CD4-positive, alpha-beta T cell treated with Interleukin-1 beta for 1 hour (primary cell): ENCODE results near the gene NIPBL.
A peak's percentile ranks its signal among the peaks of the same experiment; 100 is the strongest.
"Not testable (repeated sequence)": the region's sequence is repeated elsewhere in the genome, so short reads cannot be mapped to it uniquely, and the experiment has no call there.

ENCODE experiments used
- DNase-seq, 2 donors: peaks; one replicate each; pipeline ENCODE4 v3.0.0-alpha.2; 2020 to 2022

NIPBL gene

GRCh38 chr5:36950586-36951457 lies 74.3 kb downstream of the NIPBL start:
- no peak for DNase-seq

DNA sequence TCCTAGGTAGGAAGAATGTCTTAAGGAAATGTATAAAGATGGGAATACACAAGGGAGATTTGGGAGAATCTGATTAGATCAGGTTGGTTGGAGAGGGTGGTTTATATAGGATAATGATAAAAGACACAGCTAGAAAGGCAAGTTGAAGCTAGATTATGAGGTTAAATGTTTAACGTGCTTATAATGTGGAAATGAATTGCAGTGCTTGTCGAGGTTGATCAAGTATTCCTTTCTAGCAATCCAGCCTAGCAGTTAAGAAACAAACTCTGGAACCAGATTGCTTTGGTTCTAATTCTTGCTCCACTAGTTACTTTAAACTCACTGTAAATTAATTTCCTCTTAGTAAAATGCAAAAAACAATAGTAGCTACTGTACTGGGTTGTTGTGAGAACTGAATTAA lies 76.5 kb downstream of the NIPBL start:
- DNase-seq, result no peak

GRCh38 chr5:36957953-36958537 lies 81.5 kb downstream of the NIPBL start:
- DNase-seq, result no peak

DNA sequence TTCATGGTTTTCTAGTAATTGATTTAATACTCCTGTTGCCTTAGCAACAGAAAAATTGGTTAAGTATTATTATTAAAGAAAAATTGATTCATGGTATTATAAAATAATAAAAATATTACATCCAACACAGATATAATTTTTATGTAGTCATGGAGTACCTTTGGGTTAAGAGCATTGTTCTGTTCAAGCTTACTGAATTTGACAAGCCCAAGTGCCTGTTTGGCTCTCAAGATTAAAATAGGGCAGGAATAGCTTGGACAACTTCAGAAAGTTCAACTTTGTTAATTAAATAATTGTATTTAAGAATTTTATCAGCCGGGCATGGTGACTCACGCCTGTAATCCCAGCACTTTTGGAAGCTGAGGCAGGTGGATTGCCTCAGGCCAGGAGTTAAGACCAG lies 82.0 kb downstream of the NIPBL start:
- no peak for DNase-seq

DNA sequence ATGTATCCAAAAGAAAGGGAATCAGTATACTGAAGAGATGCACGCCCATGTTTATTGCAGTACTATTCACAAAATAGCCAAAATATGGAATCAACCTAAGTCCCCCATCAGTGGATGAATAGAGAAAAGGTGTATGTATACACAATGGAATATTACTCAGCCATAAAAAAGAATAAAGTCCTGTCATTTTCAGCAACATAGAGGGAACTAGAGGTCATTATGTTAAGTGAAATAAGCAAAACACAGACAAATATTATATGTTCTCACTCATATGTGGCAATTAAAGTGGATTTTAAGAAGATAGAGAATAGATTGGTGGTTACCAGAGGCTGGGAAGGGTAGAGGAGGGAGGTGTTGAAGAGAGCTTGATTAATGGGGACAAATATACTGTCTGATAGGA lies 88.6 kb downstream of the NIPBL start:
- DNase-seq, result no peak

- no peak for DNase-seq
These were observed 93.3 kb downstream of the NIPBL start for GRCh38 chr5:36969700-36970395.

GRCh38 chr5:36978196-36978595 lies 101.6 kb downstream of the NIPBL start:
- no peak for DNase-seq

- DNase-seq, result no peak
These were observed 105.6 kb downstream of the NIPBL start for GRCh38 chr5:36982146-36982545.

DNA sequence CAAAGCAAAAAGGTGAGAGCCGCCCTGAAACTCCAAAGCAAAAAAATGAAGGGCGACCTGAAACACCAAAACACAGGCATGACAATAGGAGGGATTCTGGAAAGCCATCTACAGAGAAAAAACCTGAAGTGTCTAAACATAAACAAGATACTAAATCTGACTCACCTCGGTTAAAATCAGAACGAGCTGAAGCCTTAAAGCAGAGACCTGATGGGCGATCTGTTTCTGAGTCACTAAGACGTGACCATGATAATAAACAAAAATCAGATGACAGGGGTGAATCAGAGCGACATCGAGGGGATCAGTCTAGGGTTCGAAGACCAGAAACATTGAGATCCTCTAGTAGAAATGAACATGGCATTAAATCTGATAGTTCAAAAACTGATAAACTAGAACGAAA lies 108.8 kb downstream of the NIPBL start:
- no peak for DNase-seq

DNA sequence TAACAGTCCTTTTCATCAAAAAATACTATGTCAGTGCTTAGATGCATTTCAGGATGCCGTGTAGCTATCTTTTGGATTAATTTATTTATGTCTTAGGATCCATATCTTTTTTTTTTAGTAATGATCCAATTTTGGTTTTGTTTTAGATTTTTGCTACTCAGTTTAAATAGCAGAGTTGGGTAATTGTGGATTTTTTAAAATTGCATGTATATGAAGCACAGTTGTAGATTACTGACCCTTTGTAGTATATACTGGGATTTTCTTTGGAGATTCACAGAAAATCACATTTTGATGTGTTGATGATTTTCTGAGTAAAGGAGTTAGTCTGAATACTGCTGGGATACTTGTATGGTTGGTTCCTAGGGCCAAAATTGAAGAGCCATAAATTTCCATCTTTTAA lies 111.8 kb downstream of the NIPBL start:
- DNase-seq, result no peak

DNA sequence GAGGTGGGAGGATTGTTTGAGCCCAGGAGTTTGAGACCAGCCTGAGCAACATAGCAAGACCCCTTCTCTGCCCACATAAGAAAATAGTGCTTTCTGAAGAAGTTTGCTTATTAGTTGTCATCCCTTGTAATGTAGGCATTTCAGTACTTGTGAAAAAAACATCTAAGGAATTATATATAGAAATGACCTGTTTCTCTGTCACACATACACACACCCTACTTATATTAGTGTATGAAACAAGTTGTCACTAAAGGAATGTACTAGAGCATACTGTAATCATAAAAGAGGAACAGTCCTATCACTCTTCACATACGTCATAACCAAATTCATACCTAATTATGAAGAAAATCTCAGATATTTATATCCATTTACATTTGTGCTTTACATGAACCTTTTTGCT lies 122.0 kb downstream of the NIPBL start:
- no peak for DNase-seq

DNA sequence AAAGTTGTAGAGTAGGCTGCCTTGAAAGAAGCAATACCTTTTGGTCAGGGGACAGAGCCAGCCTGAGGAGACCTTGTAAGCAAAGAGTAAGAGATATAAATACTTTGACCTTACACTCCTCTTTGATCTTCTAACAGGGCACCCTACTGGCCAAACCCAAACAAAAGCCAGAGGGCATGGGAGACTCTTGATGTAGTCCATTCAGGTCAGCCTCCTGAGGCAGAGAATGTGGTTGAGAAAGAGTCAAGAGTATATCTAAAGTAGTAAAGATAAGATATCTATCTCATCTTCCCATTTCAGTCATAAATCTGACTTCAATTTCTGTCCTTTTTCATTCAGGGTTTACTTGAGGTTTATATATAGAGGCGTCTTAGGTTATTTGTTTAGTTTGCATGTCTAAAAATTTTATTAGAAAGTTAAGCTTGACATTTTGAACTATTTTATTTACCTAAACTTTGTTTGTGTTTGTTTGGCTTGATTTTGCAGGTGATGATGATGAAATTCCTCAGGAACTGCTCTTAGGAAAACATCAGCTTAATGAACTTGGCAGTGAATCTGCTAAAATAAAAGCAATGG lies 125.7 kb downstream of the NIPBL start:
- no peak for DNase-seq

GRCh38 chr5:37005252-37005651 lies 128.7 kb downstream of the NIPBL start:
- DNase-seq, result no peak

GRCh38 chr5:37005946-37006540 lies 129.5 kb downstream of the NIPBL start:
- DNase-seq, result peak in 1 of 2 donors; percentile 2

DNA sequence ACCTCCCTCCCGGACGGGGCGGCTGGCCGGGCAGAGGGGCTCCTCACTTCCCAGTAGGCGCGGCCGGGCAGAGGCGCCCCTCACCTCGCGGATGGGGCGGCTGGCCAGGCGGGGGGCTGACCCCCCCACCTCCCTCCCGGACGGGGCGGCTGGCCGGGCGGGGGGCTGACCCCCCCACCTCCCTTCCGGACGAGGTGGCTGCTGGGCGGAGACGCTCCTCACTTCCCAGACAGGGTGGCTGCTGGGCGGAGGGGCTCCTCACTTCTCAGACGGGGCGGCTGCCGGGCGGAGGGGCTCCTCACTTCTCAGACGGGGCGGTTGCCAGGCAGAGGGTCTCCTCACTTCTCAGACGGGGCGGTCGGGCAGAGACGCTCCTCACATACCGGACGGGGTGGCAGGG lies 136.6 kb downstream of the NIPBL start:
- not testable (repeated sequence) for DNase-seq

DNA sequence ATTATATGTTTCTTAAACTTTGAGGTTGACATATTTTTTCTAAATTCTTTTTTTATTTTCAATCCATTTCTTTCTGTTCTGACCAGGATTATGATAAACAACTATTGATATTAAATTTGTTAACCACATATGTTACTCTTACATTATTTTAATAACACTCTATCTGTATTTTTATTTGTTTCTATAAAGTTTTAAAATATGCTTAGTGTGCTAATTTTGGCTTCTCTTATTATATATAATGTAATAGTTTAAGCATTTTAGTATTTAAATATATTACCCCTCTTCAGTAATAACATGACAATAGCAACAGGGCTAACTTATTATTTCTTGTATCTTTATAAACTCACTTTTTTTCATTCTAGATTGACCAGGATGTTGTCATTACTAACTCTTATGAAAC lies 137.8 kb downstream of the NIPBL start:
- no peak for DNase-seq

GRCh38 chr5:37015795-37016666 lies 139.5 kb downstream of the NIPBL start:
- no peak for DNase-seq

DNA sequence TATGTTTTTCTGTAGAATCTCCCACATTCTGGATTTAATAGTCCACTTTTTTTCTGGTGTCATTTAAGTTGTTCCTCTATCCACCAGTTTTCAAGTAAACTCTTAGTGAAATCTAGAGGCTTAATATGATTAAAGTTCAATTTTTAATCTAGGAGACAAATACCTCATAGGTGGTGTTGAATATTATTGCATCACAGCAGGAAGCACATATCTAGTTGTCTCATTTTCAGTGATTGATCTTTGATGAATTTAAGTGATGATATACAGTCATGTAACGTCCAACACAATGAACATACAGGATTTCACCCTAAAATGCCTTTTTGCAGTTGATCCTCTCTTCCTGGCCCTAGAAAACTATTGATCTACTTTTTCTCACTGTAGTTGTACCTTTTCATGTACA lies 152.3 kb downstream of the NIPBL start:
- DNase-seq, result no peak

- DNase-seq, result no peak
These were observed 152.9 kb downstream of the NIPBL start for GRCh38 chr5:37029436-37029835.

GRCh38 chr5:37034955-37035354 lies 158.4 kb downstream of the NIPBL start:
- DNase-seq, result no peak

- DNase-seq, result no peak
These were observed 161.3 kb downstream of the NIPBL start for GRCh38 chr5:37037840-37038239.

GRCh38 chr5:37039824-37040223 lies 163.3 kb downstream of the NIPBL start:
- DNase-seq, result no peak
